Left ventricle myocardium inferior (tissue), 1 donor: Measurements from ENCODE around the gene VPS13A. TPM values are rescaled to one million over a fixed set of nuclear protein-coding genes. Genes with fewer than 3 reads are reported as not detected.
"Not testable (repeated sequence)": the region's sequence is repeated elsewhere in the genome, so short reads cannot be mapped to it uniquely, and the experiment has no call there.

ENCODE experiments used
- DNase-seq: peaks from one replicate; pipeline ENCODE4 v3.0.0-alpha.2; 2020
- H3K27ac ChIP-seq: fragments of 200-600 bp; replicated peaks from 2 replicates; pipeline ENCODE4 v1.8.0; 2021
- H3K27me3 ChIP-seq: fragments of 200-600 bp; 2 replicates; pipeline ENCODE4 v1.8.0; 2021; ENCODE audit warnings: low read depth
- H3K36me3 ChIP-seq: fragments of 200-600 bp; 2 replicates; pipeline ENCODE4 v1.8.0; 2021
- H3K4me1 ChIP-seq: fragments of 200-600 bp; 2 replicates; pipeline ENCODE4 v1.8.0; 2021
- H3K4me3 ChIP-seq: fragments of 200-600 bp; 2 replicates; pipeline ENCODE4 v1.8.0; 2021; ENCODE audit warnings: mild to moderate bottlenecking, moderate library complexity
- H3K9me3 ChIP-seq: fragments of 200-600 bp; replicated peaks from 2 replicates; pipeline ENCODE4 v1.8.0; 2021
- CTCF ChIP-seq: fragments of 200-600 bp; IDR thresholded peaks from 2 replicates; pipeline ENCODE4 v1.8.0; 2021; ENCODE audit warnings: antibody characterized with exemption, mild to moderate bottlenecking, borderline replicate concordance
- intact Hi-C: fragments of 100-400 bp; cut with micrococcal nuclease; formaldehyde crosslinking; loops from one replicate; pipeline ENCODE4 v1.11.0; 2022
- total RNA-seq: library from RNA; stranded (reverse); fragmentation: NEBNext Ultra II Directional; extraction: Animal tissue kit (Norgen Biotek cat#: 25700); gene quantifications from one replicate; pipeline ENCODE4 v1.2.1, GENCODE V29; 2021
- donor health status: DM: no; HTN: yes; CAD: no; lungs with severe emphysema.

VPS13A gene
- total RNA-seq, 1 donor from 2014 or later = 32.5 TPM

- H3K9me3 ChIP-seq = no peaks in the 10 kb centered on the region
- no peaks in the 10 kb centered on the region for H3K27me3 ChIP-seq
- DNase-seq = no peak
- no peak overlapping the region for H3K4me3 ChIP-seq
- H3K27ac ChIP-seq = no peak overlapping the region
- H3K36me3 ChIP-seq = peaks cover 35% of the 10 kb centered on the region
- no peaks in the 10 kb centered on the region for H3K4me1 ChIP-seq
- TF ChIP-seq CTCF = no peak
- intact Hi-C loops = no loop called here
These were observed 208.9 kb downstream of the VPS13A start for GRCh38 chr9:77386187-77386586.

- DNase-seq = no peak
- Histone ChIP-seq H3K27ac (no peak overlapping the region), H3K4me1 (no peaks in the 10 kb centered on the region), H3K9me3 (no peaks in the 10 kb centered on the region), H3K36me3 (peaks cover 7% of the 10 kb centered on the region), H3K27me3 (no peaks in the 10 kb centered on the region), H3K4me3 (no peak overlapping the region)
- intact Hi-C loops = no loop called here
- no peak for TF ChIP-seq CTCF
These were observed 214.5 kb downstream of the VPS13A start for GRCh38 chr9:77391834-77392233.

GRCh38 chr9:77392328-77392727 lies 215.0 kb downstream of the VPS13A start:
- Histone ChIP-seq H3K4me3 (no peak overlapping the region), H3K36me3 (peaks cover 7% of the 10 kb centered on the region), H3K27me3 (no peaks in the 10 kb centered on the region), H3K4me1 (no peaks in the 10 kb centered on the region), H3K9me3 (no peaks in the 10 kb centered on the region), H3K27ac (no peak overlapping the region)
- intact Hi-C loops = no loop called here
- TF ChIP-seq CTCF = no peak
- DNase-seq = no peak

- H3K27me3 ChIP-seq, H3K4me3 ChIP-seq, H3K9me3 ChIP-seq, H3K27ac ChIP-seq, DNase-seq, H3K36me3 ChIP-seq, intact Hi-C loops, H3K4me1 ChIP-seq: not testable (repeated sequence)
These were observed 221.2 kb downstream of the VPS13A start for GRCh38 chr9:77398581-77398980.

- Histone ChIP-seq H3K4me1 (no peaks in the 10 kb centered on the region), H3K27me3 (no peaks in the 10 kb centered on the region), H3K36me3 (peaks cover 12% of the 10 kb centered on the region), H3K9me3 (no peaks in the 10 kb centered on the region), H3K27ac (no peak overlapping the region), H3K4me3 (no peak overlapping the region)
- DNase-seq = no peak
- no peak for TF ChIP-seq CTCF
- intact Hi-C loops = no loop called here
These were observed 222.6 kb downstream of the VPS13A start for GRCh38 chr9:77399964-77400363.

GRCh38 chr9:77402286-77402685 lies 225.0 kb downstream of the VPS13A start:
- Histone ChIP-seq H3K4me3 (no peak overlapping the region), H3K9me3 (no peaks in the 10 kb centered on the region), H3K27ac (no peak overlapping the region), H3K36me3 (peaks cover 31% of the 10 kb centered on the region), H3K27me3 (no peaks in the 10 kb centered on the region), H3K4me1 (no peaks in the 10 kb centered on the region)
- intact Hi-C loops = no loop called here
- no peak for DNase-seq
- TF ChIP-seq CTCF = no peak
